Parathyroid adenoma (tissue), 2 donors: ENCODE measurements around the gene ABI3BP.
A peak's percentile ranks its signal among the peaks of the same experiment; 100 is the strongest.

Experiments
- H2AFZ ChIP-seq: fragments of 300-600 bp; sonication (generic); one replicate; pipeline ENCODE4 v1.7.0; 2017; ENCODE audit warnings: antibody characterized with exemption, mild to moderate bottlenecking
- H3K27ac ChIP-seq: fragments of 300-600 bp; sonication (generic); one replicate; pipeline ENCODE4 v1.7.0; 2017
- H3K27me3 ChIP-seq: fragments of 300-600 bp; sonication (generic); one replicate; pipeline ENCODE4 v1.7.0; 2017; ENCODE audit warnings: low read length; ENCODE audit not compliant: control insufficient read depth, insufficient read depth
- H3K36me3 ChIP-seq: fragments of 300-600 bp; sonication (generic); one replicate; pipeline ENCODE4 v1.7.0; 2017; ENCODE audit warnings: low read length; ENCODE audit not compliant: control insufficient read depth, insufficient read depth
- H3K4me1 ChIP-seq: fragments of 300-600 bp; sonication (generic); one replicate; pipeline ENCODE4 v1.7.0; 2017; ENCODE audit warnings: control low read depth
- H3K4me2 ChIP-seq: fragments of 300-600 bp; sonication (generic); one replicate; pipeline ENCODE4 v1.7.0; 2017; ENCODE audit warnings: low read length
- H3K4me3 ChIP-seq: fragments of 300-600 bp; sonication (generic); one replicate; pipeline ENCODE4 v1.7.0; 2017; ENCODE audit warnings: low read depth, low read length
- H3K79me2 ChIP-seq: fragments of 300-600 bp; sonication (generic); one replicate; pipeline ENCODE4 v1.7.0; 2017; ENCODE audit warnings: control low read depth
- H3K9ac ChIP-seq: fragments of 300-600 bp; sonication (generic); one replicate; pipeline ENCODE4 v1.7.0; 2017; ENCODE audit warnings: mild to moderate bottlenecking
- H3K9me3 ChIP-seq: fragments of 300-600 bp; sonication (generic); one replicate; pipeline ENCODE4 v1.7.0; 2017; ENCODE audit warnings: low read length; ENCODE audit not compliant: control insufficient read depth
- CTCF ChIP-seq: fragments of 300-600 bp; sonication (generic); IDR thresholded peaks from one replicate; pipeline ENCODE4 v1.7.0; 2017; ENCODE audit warnings: antibody characterized with exemption, mild to moderate bottlenecking
- donor health status: primary hyperparathyroidism.

The ABI3BP gene

DNA sequence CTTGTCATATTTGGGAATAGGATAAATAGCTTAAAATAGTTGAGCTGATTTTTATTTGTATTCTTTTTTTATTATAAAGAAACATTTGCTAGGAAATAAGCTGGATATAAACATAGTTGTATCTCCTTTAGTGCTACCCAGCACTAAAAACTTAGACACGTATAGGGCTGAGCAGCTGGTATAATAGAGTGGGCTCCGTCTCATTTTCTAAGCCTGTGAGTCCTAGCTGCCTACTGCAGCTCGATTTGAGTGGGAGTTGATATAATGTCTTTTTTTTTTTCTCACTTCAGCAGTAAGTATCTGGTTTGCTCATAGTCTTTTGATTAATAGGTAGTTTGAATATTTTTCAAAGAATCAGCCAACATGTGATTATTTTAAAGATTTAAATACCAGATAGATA is 249.7 kb downstream of the ABI3BP start:
- Histone ChIP-seq H3K36me3 (no peaks in the 10 kb centered on the region), H3K4me1 (peaks cover 4% of the 10 kb centered on the region), H3K9me3 (no peaks in the 10 kb centered on the region), H3K27ac (no peak overlapping the region), H3K4me3 (no peak overlapping the region), H2AFZ (no peak overlapping the region), H3K9ac (no peak overlapping the region), H3K79me2 (no peaks in the 10 kb centered on the region), H3K4me2 (no peak overlapping the region), H3K27me3 (no peaks in the 10 kb centered on the region)
- no peak for TF ChIP-seq CTCF

DNA sequence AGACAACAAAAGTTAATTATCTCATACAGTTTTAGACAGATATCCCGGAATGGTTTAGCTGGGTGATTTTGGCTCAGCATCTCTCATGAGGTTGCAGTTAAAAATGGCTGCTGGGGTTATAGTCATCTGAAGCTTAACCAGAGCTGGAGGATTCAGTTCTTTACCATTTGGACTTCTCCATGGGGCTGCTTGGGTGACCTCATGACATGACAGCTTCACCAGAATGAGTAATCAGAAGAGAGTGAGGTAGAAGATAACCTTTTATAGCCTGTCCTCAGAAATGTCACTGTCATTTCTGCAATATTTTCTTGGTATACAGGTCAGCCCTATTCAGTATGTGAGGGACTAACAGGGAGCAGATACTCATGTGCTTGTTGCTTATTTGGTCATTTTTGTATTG is 253.0 kb downstream of the ABI3BP start:
- Histone ChIP-seq H3K4me3 (no peak overlapping the region), H3K27ac (no peak overlapping the region), H2AFZ (no peak overlapping the region), H3K27me3 (no peaks in the 10 kb centered on the region), H3K9me3 (no peaks in the 10 kb centered on the region), H3K4me2 (no peak overlapping the region), H3K36me3 (no peaks in the 10 kb centered on the region), H3K4me1 (peaks cover 6% of the 10 kb centered on the region), H3K79me2 (peaks cover 3% of the 10 kb centered on the region), H3K9ac (no peak overlapping the region)
- TF ChIP-seq CTCF = no peak

DNA sequence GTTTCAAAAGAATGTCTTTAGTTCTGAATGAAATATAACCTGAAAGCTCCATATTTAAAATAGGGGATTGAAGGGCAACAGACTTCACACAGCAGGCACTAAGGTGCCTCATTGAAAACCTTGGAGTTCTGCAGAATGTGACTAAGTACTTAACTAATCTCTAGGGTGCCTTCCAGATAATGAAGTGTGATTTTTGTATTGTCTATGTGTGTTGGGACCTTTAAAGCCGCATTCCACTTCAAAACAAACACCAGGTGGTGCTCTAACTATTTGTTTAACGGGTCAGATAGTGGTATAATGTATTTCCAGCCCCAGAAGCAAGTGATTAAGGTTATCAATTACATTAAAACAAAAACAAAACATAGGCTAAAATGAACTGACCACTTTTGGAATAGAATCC is 255.9 kb downstream of the ABI3BP start:
- peaks cover 3% of the 10 kb centered on the region for H3K79me2 ChIP-seq
- no peaks in the 10 kb centered on the region for H3K9me3 ChIP-seq
- H3K4me2 ChIP-seq = no peak overlapping the region
- H3K36me3 ChIP-seq = no peaks in the 10 kb centered on the region
- no peak overlapping the region for H3K9ac ChIP-seq
- H3K4me1 ChIP-seq = peaks cover 9% of the 10 kb centered on the region
- H3K4me3 ChIP-seq = no peak overlapping the region
- H2AFZ ChIP-seq = no peak overlapping the region
- no peaks in the 10 kb centered on the region for H3K27me3 ChIP-seq
- peak; percentile 56 for TF ChIP-seq CTCF
- H3K27ac ChIP-seq = no peak overlapping the region

DNA sequence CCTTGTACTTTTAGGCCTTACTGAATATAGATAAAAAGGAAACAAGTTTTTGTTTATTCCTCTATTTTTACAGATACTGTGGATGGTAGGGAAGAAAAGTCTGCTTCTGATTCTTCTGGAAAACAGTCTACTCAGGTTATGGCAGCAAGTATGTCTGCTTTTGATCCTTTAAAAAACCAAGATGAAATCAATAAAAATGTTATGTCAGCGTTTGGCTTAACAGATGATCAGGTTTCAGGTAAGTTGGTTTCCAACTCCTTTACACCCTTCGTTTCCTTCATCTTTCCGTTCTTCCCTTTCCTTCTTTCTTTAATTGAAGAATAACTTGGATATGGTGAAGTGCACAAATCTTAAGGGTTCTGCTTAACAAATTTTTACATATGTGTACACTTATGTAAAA is 260.8 kb downstream of the ABI3BP start:
- Histone ChIP-seq H3K4me2 (peak overlapping the region; percentile 25), H3K9me3 (no peaks in the 10 kb centered on the region), H3K4me1 (peaks cover 4% of the 10 kb centered on the region), H3K27ac (no peak overlapping the region), H3K27me3 (no peaks in the 10 kb centered on the region), H2AFZ (no peak overlapping the region), H3K36me3 (no peaks in the 10 kb centered on the region), H3K79me2 (peaks cover under 1% of the 10 kb centered on the region), H3K4me3 (no peak overlapping the region), H3K9ac (no peak overlapping the region)
- no peak for TF ChIP-seq CTCF

DNA sequence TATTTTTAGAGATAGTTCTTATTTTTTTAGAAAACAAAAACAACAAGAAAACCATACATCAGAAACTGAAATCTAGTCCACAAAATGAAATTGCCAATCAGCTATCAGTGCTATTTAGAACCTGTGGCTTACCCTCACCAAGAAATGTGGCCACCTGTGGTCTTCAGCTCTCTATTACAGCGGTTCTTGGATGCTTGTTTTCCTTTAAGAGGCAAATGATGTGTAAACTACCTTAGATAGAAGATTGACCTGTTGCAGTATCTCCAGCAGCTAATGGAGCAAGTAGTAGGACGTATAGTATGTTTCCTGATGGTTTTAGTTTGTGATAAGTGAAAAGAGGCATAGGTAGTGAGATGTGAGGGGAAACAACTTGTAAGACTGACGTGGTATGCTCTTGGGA is 262.7 kb downstream of the ABI3BP start:
- no peaks in the 10 kb centered on the region for H3K27me3 ChIP-seq
- H3K9me3 ChIP-seq = no peaks in the 10 kb centered on the region
- no peak overlapping the region for H3K9ac ChIP-seq
- H3K27ac ChIP-seq = no peak overlapping the region
- H3K4me1 ChIP-seq = peaks cover 4% of the 10 kb centered on the region
- TF ChIP-seq CTCF = no peak
- H3K79me2 ChIP-seq = no peaks in the 10 kb centered on the region
- H3K4me2 ChIP-seq = no peak overlapping the region
- H3K36me3 ChIP-seq = no peaks in the 10 kb centered on the region
- no peak overlapping the region for H3K4me3 ChIP-seq
- no peak overlapping the region for H2AFZ ChIP-seq
